ENCODE results near the gene MEOX2. TPM values are rescaled to one million over a fixed set of nuclear protein-coding genes. Genes with fewer than 3 reads are reported as not detected.

The MEOX2 gene
- total RNA-seq, 1 experiment from 2014 or later, result not detected

DNA sequence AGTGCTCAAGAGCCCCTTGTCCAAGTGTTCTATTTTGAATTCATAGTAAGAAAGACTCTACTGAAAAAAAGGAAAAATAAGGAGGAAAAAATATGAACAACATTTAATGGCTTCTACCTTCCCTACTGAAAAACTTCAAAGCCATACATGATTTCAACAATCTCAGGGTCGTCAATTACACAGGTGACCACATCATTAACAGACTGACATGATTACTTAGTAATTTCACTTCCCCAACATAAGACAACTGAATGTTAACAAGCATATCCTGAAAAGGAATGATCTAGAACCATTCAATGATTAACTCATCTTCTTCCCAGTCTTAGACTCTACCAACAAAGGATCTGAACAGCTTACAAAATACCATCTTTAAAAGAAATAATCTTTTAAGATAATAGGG is 34.8 kb downstream of the MEOX2 start:
- TF ChIP-seq, protein P1, sequence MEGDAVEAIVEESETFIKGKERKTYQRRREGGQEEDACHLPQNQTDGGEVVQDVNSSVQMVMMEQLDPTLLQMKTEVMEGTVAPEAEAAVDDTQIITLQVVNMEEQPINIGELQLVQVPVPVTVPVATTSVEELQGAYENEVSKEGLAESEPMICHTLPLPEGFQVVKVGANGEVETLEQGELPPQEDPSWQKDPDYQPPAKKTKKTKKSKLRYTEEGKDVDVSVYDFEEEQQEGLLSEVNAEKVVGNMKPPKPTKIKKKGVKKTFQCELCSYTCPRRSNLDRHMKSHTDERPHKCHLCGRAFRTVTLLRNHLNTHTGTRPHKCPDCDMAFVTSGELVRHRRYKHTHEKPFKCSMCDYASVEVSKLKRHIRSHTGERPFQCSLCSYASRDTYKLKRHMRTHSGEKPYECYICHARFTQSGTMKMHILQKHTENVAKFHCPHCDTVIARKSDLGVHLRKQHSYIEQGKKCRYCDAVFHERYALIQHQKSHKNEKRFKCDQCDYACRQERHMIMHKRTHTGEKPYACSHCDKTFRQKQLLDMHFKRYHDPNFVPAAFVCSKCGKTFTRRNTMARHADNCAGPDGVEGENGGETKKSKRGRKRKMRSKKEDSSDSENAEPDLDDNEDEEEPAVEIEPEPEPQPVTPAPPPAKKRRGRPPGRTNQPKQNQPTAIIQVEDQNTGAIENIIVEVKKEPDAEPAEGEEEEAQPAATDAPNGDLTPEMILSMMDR (IDR thresholded peaks at IDR 0.05; ENCODE audit: unreplicated experiment), result no peak
- intact Hi-C loops (cut with micrococcal nuclease), result no loop called here
- Mint-ChIP-seq H3K9me3 (ENCODE audit: unreplicated experiment) (peaks cover 10% of the 10 kb centered on the region), H3K27ac (ENCODE audit: low read depth, unreplicated experiment) (no peak overlapping the region), H3K4me1 (ENCODE audit: insufficient read depth, unreplicated experiment) (no peaks in the 10 kb centered on the region), H3K27me3 (ENCODE audit: insufficient read depth, unreplicated experiment) (peaks cover 72% of the 10 kb centered on the region), H3K36me3 (ENCODE audit: insufficient read depth, unreplicated experiment) (no peaks in the 10 kb centered on the region), H3K4me3 (ENCODE audit: unreplicated experiment) (no peak overlapping the region)
- no peak for DNase-seq (ENCODE audit: unreplicated experiment)
- ChIA-PET CTCF (no interaction called here), POLR2A (no interaction called here)
- BruUV-seq (replicated peaks), result no TSS peak

DNA sequence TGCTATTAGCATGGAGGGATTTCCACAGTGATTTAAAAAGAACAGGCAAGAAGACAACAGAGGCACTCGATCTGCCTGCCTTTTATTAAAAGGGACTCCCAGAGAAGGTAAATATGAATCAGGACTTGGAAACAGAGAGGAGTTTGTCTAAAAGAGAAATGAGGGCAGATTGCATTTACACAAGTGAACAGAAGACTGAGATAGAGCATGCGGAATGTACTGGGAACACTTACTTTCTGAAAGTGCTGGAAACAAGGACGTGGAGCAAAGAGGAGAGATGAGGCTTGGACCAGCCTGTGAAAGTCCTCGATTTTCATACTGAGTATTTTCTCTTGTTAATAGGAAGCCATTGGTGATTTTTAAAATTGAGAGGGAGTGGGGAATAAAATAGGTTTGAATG is 35.7 kb downstream of the MEOX2 start:
- no peaks in the 10 kb centered on the region for H3K4me1 Mint-ChIP-seq (ENCODE audit: insufficient read depth, unreplicated experiment)

DNA sequence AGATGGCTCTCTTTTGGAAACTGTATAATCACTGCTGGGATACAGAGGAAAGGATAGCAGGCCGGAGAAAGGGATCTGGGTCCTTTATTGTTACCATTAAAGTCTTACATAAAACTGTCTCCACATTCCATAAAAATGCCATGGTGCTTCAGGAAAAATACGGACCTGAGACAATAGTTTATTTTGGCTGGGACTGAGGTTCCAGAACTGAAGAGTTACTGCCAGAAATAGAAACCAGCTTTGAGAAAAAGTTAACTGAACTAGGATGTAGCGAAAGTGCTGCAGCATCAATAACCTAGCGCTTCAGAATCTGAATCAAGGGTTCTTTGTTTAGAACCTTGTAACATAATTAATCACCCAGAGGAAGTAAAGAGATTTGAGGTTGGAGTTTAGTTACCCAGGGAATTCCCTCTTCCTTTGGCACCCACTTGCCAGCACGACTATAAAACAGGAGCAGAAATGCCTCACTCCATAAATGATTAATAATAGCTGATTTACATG is 38.0 kb downstream of the MEOX2 start:
- H3K27ac Mint-ChIP-seq (ENCODE audit: low read depth, unreplicated experiment), result no peak overlapping the region
- no peaks in the 10 kb centered on the region for H3K36me3 Mint-ChIP-seq (ENCODE audit: insufficient read depth, unreplicated experiment)
- CTCF ChIA-PET, result no interaction called here
- no peaks in the 10 kb centered on the region for H3K9me3 Mint-ChIP-seq (ENCODE audit: unreplicated experiment)
- no peak overlapping the region for H3K4me3 Mint-ChIP-seq (ENCODE audit: unreplicated experiment)
- POLR2A ChIA-PET, result no interaction called here
- peaks cover 40% of the 10 kb centered on the region for H3K27me3 Mint-ChIP-seq (ENCODE audit: insufficient read depth, unreplicated experiment)
- TF ChIP-seq, protein P1 (IDR thresholded peaks at IDR 0.05; ENCODE audit: unreplicated experiment), result no peak
- H3K4me1 Mint-ChIP-seq (ENCODE audit: insufficient read depth, unreplicated experiment), result no peaks in the 10 kb centered on the region
- no peak for DNase-seq (ENCODE audit: unreplicated experiment)
- intact Hi-C loops (cut with micrococcal nuclease), result no loop called here
- BruUV-seq (replicated peaks), result no TSS peak

More for the DNA sequence above, 35.7 kb downstream of the MEOX2 start:
- POLR2A ChIA-PET, result no interaction called here
- Mint-ChIP-seq H3K27me3 (ENCODE audit: insufficient read depth, unreplicated experiment) (peaks cover 63% of the 10 kb centered on the region), H3K27ac (ENCODE audit: low read depth, unreplicated experiment) (no peak overlapping the region), H3K4me3 (ENCODE audit: unreplicated experiment) (no peak overlapping the region), H3K9me3 (ENCODE audit: unreplicated experiment) (peaks cover under 1% of the 10 kb centered on the region), H3K36me3 (ENCODE audit: insufficient read depth, unreplicated experiment) (no peaks in the 10 kb centered on the region)
- DNase-seq (ENCODE audit: unreplicated experiment), result no peak
- TF ChIP-seq, protein P1 (IDR thresholded peaks at IDR 0.05; ENCODE audit: unreplicated experiment), result no peak
- CTCF ChIA-PET, result no interaction called here
- BruUV-seq (replicated peaks), result no TSS peak
- intact Hi-C loops (cut with micrococcal nuclease), result no loop called here

DNA sequence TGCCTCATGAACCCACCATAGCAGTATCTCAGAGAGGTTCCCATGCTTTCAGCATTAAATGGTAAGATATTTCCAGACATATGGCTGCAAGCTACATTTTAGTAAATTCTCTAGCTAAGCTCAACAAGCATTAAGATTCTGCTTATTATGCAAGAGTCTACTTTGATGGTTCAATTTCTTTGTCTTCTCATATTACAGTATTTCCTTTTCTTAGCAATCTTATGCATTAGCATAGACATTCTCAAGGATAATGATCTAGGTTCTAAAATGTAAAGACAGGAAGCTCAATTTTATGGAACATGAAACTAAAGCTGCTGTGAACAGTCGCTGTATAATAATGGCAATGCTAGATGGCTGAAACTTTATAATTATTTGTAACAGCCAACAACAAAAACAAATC is 39.2 kb downstream of the MEOX2 start:
- intact Hi-C loops (cut with micrococcal nuclease), result no loop called here
- TF ChIP-seq, protein P1 (IDR thresholded peaks at IDR 0.05; ENCODE audit: unreplicated experiment), result no peak
- Mint-ChIP-seq H3K36me3 (ENCODE audit: insufficient read depth, unreplicated experiment) (no peaks in the 10 kb centered on the region), H3K4me1 (ENCODE audit: insufficient read depth, unreplicated experiment) (no peaks in the 10 kb centered on the region), H3K4me3 (ENCODE audit: unreplicated experiment) (no peak overlapping the region), H3K9me3 (ENCODE audit: unreplicated experiment) (no peaks in the 10 kb centered on the region), H3K27ac (ENCODE audit: low read depth, unreplicated experiment) (no peak overlapping the region), H3K27me3 (ENCODE audit: insufficient read depth, unreplicated experiment) (peaks cover 31% of the 10 kb centered on the region)
- no TSS peak for BruUV-seq (replicated peaks)
- no peak for DNase-seq (ENCODE audit: unreplicated experiment)
- POLR2A ChIA-PET, result no interaction called here
- CTCF ChIA-PET, result no interaction called here
